Endodermal cell (in vitro differentiated cells): Measurements from ENCODE around the gene MEDAG. TPM values are rescaled to one million over a fixed set of nuclear protein-coding genes. Genes with fewer than 3 reads are reported as not detected.

Source experiments
- DNase-seq: peaks from one replicate; pipeline ENCODE4 v3.0.0-alpha.2; 2017
- H3K27ac ChIP-seq: 2 replicates; pipeline ENCODE4 v1.5.1; 2013; ENCODE audit warnings: mild to moderate bottlenecking, low read depth, low read length, moderate library complexity
- H3K27me3 ChIP-seq: 2 replicates; pipeline ENCODE4 v1.6.1; 2013; ENCODE audit warnings: mild to moderate bottlenecking, low read length, moderate library complexity; ENCODE audit not compliant: insufficient read depth, control insufficient read depth, poor library complexity, severe bottlenecking
- H3K36me3 ChIP-seq: 2 replicates; pipeline ENCODE4 v1.7.0; 2013; ENCODE audit warnings: mild to moderate bottlenecking, low read length, moderate library complexity; ENCODE audit not compliant: control insufficient read depth, insufficient read depth
- H3K4me1 ChIP-seq: one replicate; pipeline ENCODE4 v1.7.0; 2013; ENCODE audit warnings: low read length; ENCODE audit not compliant: control insufficient read depth, insufficient read depth
- H3K4me3 ChIP-seq: 2 replicates; pipeline ENCODE4 v1.5.1; 2013; ENCODE audit warnings: mild to moderate bottlenecking, low read length, moderate library complexity
- H3K9ac ChIP-seq: 2 replicates; pipeline ENCODE4 v1.6.1; 2013; ENCODE audit warnings: mild to moderate bottlenecking, low read length, moderate library complexity; ENCODE audit not compliant: poor library complexity, severe bottlenecking; ENCODE audit errors: extremely low read depth
- H3K9me3 ChIP-seq: 2 replicates; pipeline ENCODE4 v1.6.1; 2013; ENCODE audit warnings: mild to moderate bottlenecking, low read length, moderate library complexity; ENCODE audit not compliant: control insufficient read depth
- H3K27ac Mint-ChIP-seq: 2 replicates; pipeline ENCODE4 v1.8.0; 2020; ENCODE audit warnings: mixed read lengths
- H3K27me3 Mint-ChIP-seq: 2 replicates; pipeline ENCODE4 v1.8.0; 2021; ENCODE audit warnings: mild to moderate bottlenecking, mixed read lengths; ENCODE audit not compliant: insufficient read depth
- H3K36me3 Mint-ChIP-seq: 2 replicates; pipeline ENCODE4 v1.8.0; 2020; ENCODE audit warnings: low read depth, mixed read lengths
- H3K4me1 Mint-ChIP-seq: 2 replicates; pipeline ENCODE4 v1.8.0; 2020; ENCODE audit warnings: mixed read lengths
- H3K4me3 Mint-ChIP-seq: 2 replicates; pipeline ENCODE4 v1.8.0; 2020; ENCODE audit warnings: mild to moderate bottlenecking, moderate library complexity, mixed read lengths
- H3K9me3 Mint-ChIP-seq: 2 replicates; pipeline ENCODE4 v1.8.0; 2020; ENCODE audit warnings: mild to moderate bottlenecking, mixed read lengths
- CTCF ChIP-seq: fragments of 200-600 bp; sonication (generic); conservative IDR thresholded peaks from 2 replicates; pipeline ENCODE4 v1.5.0; 2021; ENCODE audit warnings: antibody characterized with exemption, mild to moderate bottlenecking
- WGBS, 2 experiments: methylation state at CpG; one replicate each; pipeline versions ENCODE4 v1.1.5 to v1.1.7; 2013; ENCODE audit warnings: missing lambda C conversion rate in 2 of 2, mixed read lengths in 1 of 2; ENCODE audit not compliant: insufficient coverage in 1 of 2, insufficient read length in 1 of 2; 5-methylcytosine and 5-hydroxymethylcytosine counted together
- total RNA-seq, 2 donors: library from RNA; stranded (reverse); fragmentation: NEBNext Ultra II Directional in 1 of 2; extraction: Animal tissue kit (Norgen Biotek cat#: 25700) in 1 of 2; gene quantifications; 2 replicates in 1 of 2; 3 replicates in 1 of 2; pipeline ENCODE4 v1.2.1, GENCODE V29; 2021

The MEDAG gene
- total RNA-seq, 2 donors from 2014 or later = 0.13 to 0.33 TPM

- DNase-seq = no peak
- Mint-ChIP-seq H3K4me1 (peaks cover 32% of the 10 kb centered on the region), H3K36me3 (peaks cover 19% of the 10 kb centered on the region), H3K9me3 (peaks cover 26% of the 10 kb centered on the region), H3K27me3 (no peaks in the 10 kb centered on the region), H3K27ac (peak overlapping the region; percentile 5), H3K4me3 (no peak overlapping the region)
- WGBS, 2 experiments = 77 to 94% methylated on average over 5 to 8 of the region's 8 CpGs
- H3K9ac ChIP-seq = no peak overlapping the region
- no peaks in the 10 kb centered on the region for H3K36me3 ChIP-seq
- TF ChIP-seq CTCF = no peak
- no peaks in the 10 kb centered on the region for H3K9me3 ChIP-seq
- no peak overlapping the region for H3K4me3 ChIP-seq
- H3K27ac ChIP-seq = no peak overlapping the region
- H3K27me3 ChIP-seq = no peaks in the 10 kb centered on the region
- H3K4me1 ChIP-seq = peaks cover 10% of the 10 kb centered on the region
Observed at GRCh38 chr13:30882026-30882850, 23.8 kb upstream of the MEDAG start.

- Histone ChIP-seq H3K4me1 (peaks cover 10% of the 10 kb centered on the region), H3K27ac (no peak overlapping the region), H3K4me3 (no peak overlapping the region), H3K9ac (no peak overlapping the region), H3K36me3 (no peaks in the 10 kb centered on the region), H3K27me3 (no peaks in the 10 kb centered on the region), H3K9me3 (no peaks in the 10 kb centered on the region)
- WGBS, 2 experiments = 83 to 88% methylated on average over 4 to 12 of the region's 13 CpGs
- Mint-ChIP-seq H3K4me1 (peaks cover 26% of the 10 kb centered on the region), H3K4me3 (no peak overlapping the region), H3K9me3 (peaks cover 28% of the 10 kb centered on the region), H3K36me3 (peaks cover 19% of the 10 kb centered on the region), H3K27me3 (no peaks in the 10 kb centered on the region), H3K27ac (no peak overlapping the region)
- DNase-seq = no peak
- no peak for TF ChIP-seq CTCF
Observed at GRCh38 chr13:30882996-30883766, 22.9 kb upstream of the MEDAG start.

- peaks cover 26% of the 10 kb centered on the region for H3K4me1 Mint-ChIP-seq
- no peak for DNase-seq
- Histone ChIP-seq H3K4me1 (peaks cover 10% of the 10 kb centered on the region), H3K9me3 (peaks cover 10% of the 10 kb centered on the region), H3K27me3 (no peaks in the 10 kb centered on the region), H3K36me3 (no peaks in the 10 kb centered on the region), H3K4me3 (no peak overlapping the region), H3K9ac (no peak overlapping the region), H3K27ac (no peak overlapping the region)
- no peak overlapping the region for H3K4me3 Mint-ChIP-seq
- no peak for TF ChIP-seq CTCF
- WGBS, 2 experiments = 64 to 86% methylated on average over 2 to 5 of the region's 5 CpGs
- peaks cover 19% of the 10 kb centered on the region for H3K36me3 Mint-ChIP-seq
- H3K27me3 Mint-ChIP-seq = no peaks in the 10 kb centered on the region
- no peak overlapping the region for H3K27ac Mint-ChIP-seq
- peaks cover 31% of the 10 kb centered on the region for H3K9me3 Mint-ChIP-seq
Observed at GRCh38 chr13:30884543-30884942, 21.5 kb upstream of the MEDAG start.
